CD4-positive, CD25-positive, alpha-beta regulatory T cell (primary cell): Measurements from ENCODE around the gene ITGA8. TPM values are rescaled to one million over a fixed set of nuclear protein-coding genes. Genes with fewer than 3 reads are reported as not detected.
"Not testable (repeated sequence)": the region's sequence is repeated elsewhere in the genome, so short reads cannot be mapped to it uniquely, and the experiment has no call there.

ENCODE experiments used
- ATAC-seq, 2 donors: fragments of 150-1000 bp; cut with Tn5 transposase; one replicate each; pipeline ENCODE4 v1.10.0; 2021; ENCODE audit warnings: low read depth in 2 of 2, moderate number of reproducible peaks in 2 of 2, moderate library complexity in 1 of 2
- DNase-seq, 3 donors: peaks; one replicate each; pipeline versions ENCODE4 v3.0.0 to v3.0.0-alpha.2; 2012 to 2022; ENCODE audit warnings: mixed read lengths in 1 of 3
- H3K27ac ChIP-seq: one replicate; pipeline ENCODE4 v1.7.0; 2013; ENCODE audit warnings: mild to moderate bottlenecking, low read length; ENCODE audit not compliant: insufficient read depth, poor library complexity, severe bottlenecking
- H3K27me3 ChIP-seq: one replicate; pipeline ENCODE4 v1.7.0; 2013; ENCODE audit warnings: low read length; ENCODE audit not compliant: control insufficient read depth, insufficient read depth
- H3K36me3 ChIP-seq: one replicate; pipeline ENCODE4 v1.7.0; 2013; ENCODE audit warnings: mild to moderate bottlenecking, low read length, moderate library complexity; ENCODE audit not compliant: control insufficient read depth, insufficient read depth
- H3K4me1 ChIP-seq: 2 replicates; pipeline ENCODE4 v1.7.0; 2013; ENCODE audit warnings: mild to moderate bottlenecking, low read length; ENCODE audit not compliant: insufficient read depth, control insufficient read depth, poor library complexity, severe bottlenecking
- H3K4me3 ChIP-seq: one replicate; pipeline ENCODE4 v1.7.0; 2013; ENCODE audit warnings: low read depth, mild to moderate bottlenecking, low read length, moderate library complexity
- H3K9me3 ChIP-seq, 2 experiments: 1 replicate in 1 of 2; 2 replicates in 1 of 2; pipeline ENCODE4 v1.7.0; 2013; ENCODE audit warnings: low read length in 2 of 2, mild to moderate bottlenecking in 1 of 2, moderate library complexity in 1 of 2; ENCODE audit not compliant: control insufficient read depth in 2 of 2
- H3K27ac Mint-ChIP-seq, 3 donors: one replicate each; pipeline ENCODE4 v1.8.0; 2020 to 2022; ENCODE audit warnings: mild to moderate bottlenecking in 3 of 3, mixed read lengths in 3 of 3, moderate library complexity in 2 of 3
- H3K27me3 Mint-ChIP-seq: one replicate; pipeline ENCODE4 v1.8.0; 2022; ENCODE audit warnings: mild to moderate bottlenecking, mixed read lengths
- H3K36me3 Mint-ChIP-seq: one replicate; pipeline ENCODE4 v1.8.0; 2020; ENCODE audit warnings: mixed read lengths
- H3K4me1 Mint-ChIP-seq, 4 donors: one replicate each; pipeline ENCODE4 v1.8.0; 2020 to 2022; ENCODE audit warnings: mixed read lengths in 4 of 4, mild to moderate bottlenecking in 1 of 4
- H3K4me3 Mint-ChIP-seq, 4 donors: one replicate each; pipeline ENCODE4 v1.8.0; 2020 to 2022; ENCODE audit warnings: mild to moderate bottlenecking in 4 of 4, mixed read lengths in 4 of 4, moderate library complexity in 3 of 4
- H3K9me3 Mint-ChIP-seq, 7 donors: one replicate each; pipeline ENCODE4 v1.8.0; 2020 to 2022; ENCODE audit warnings: mixed read lengths in 7 of 7, mild to moderate bottlenecking in 3 of 7, moderate library complexity in 2 of 7
- polyA plus RNA-seq, 4 donors: library from polyadenylated mRNA; unstranded; fragments of 300-500 nt; fragmentation: Illumina TruSeq; gene quantifications; one replicate each; pipeline ENCODE4 v1.2.3, GENCODE V29; 2021
- total RNA-seq: library from RNA; stranded (reverse); gene quantifications from one replicate; pipeline ENCODE4 v1.2.3, GENCODE V29; 2022

The ITGA8 gene
- total and polyA plus RNA-seq, 5 donors from 2014 or later = not detected

- Mint-ChIP-seq H3K9me3 (peaks cover 0 to 1% (median 0%) of the 10 kb centered on the region in 7 donors), H3K27ac (no peak overlapping the region), H3K4me1 (no peaks in the 10 kb centered on the region)
These were observed 234.7 kb downstream of the ITGA8 start for GRCh38 chr10:15485027-15485426.

GRCh38 chr10:15484128-15484527 is 235.6 kb downstream of the ITGA8 start:
- H3K36me3 Mint-ChIP-seq = no peaks in the 10 kb centered on the region
- ATAC-seq (no peak), DNase-seq (no peak)
- peaks cover 11% of the 10 kb centered on the region for H3K27me3 Mint-ChIP-seq
- H3K4me3 Mint-ChIP-seq = no peak overlapping the region
- no peaks in the 10 kb centered on the region for H3K27me3 ChIP-seq
- H3K9me3 Mint-ChIP-seq = peaks cover 0 to 1% (median 0%) of the 10 kb centered on the region in 7 donors
- no peaks in the 10 kb centered on the region for H3K36me3 ChIP-seq
- H3K4me1 Mint-ChIP-seq = no peaks in the 10 kb centered on the region
- no peak overlapping the region for H3K4me3 ChIP-seq
- no peaks in the 10 kb centered on the region for H3K9me3 ChIP-seq
- no peaks in the 10 kb centered on the region for H3K4me1 ChIP-seq
- H3K27ac ChIP-seq = no peak overlapping the region
- no peak overlapping the region for H3K27ac Mint-ChIP-seq

More at GRCh38 chr10:15485027-15485426, 234.7 kb downstream of the ITGA8 start:
- H3K36me3 Mint-ChIP-seq = no peaks in the 10 kb centered on the region
- no peak for DNase-seq
- no peaks in the 10 kb centered on the region for H3K4me1 ChIP-seq
- H3K4me3 Mint-ChIP-seq = no peak overlapping the region
- no peak overlapping the region for H3K4me3 ChIP-seq
- no peak overlapping the region for H3K27ac ChIP-seq
- no peaks in the 10 kb centered on the region for H3K36me3 ChIP-seq
- no peaks in the 10 kb centered on the region for H3K27me3 ChIP-seq
- ATAC-seq = no peak
- no peaks in the 10 kb centered on the region for H3K9me3 ChIP-seq
- peaks cover 7% of the 10 kb centered on the region for H3K27me3 Mint-ChIP-seq

- DNase-seq = no peak
- no peaks in the 10 kb centered on the region for H3K36me3 Mint-ChIP-seq
- Histone ChIP-seq H3K9me3 (no peaks in the 10 kb centered on the region), H3K36me3 (no peaks in the 10 kb centered on the region), H3K27ac (no peak overlapping the region), H3K4me3 (no peak overlapping the region), H3K4me1 (no peaks in the 10 kb centered on the region), H3K27me3 (no peaks in the 10 kb centered on the region)
- peaks cover 16% of the 10 kb centered on the region for H3K27me3 Mint-ChIP-seq
- H3K27ac Mint-ChIP-seq = no peak overlapping the region
- ATAC-seq = no peak
- peaks cover 0 to 1% (median 0%) of the 10 kb centered on the region in 7 donors for H3K9me3 Mint-ChIP-seq
- H3K4me1 Mint-ChIP-seq = no peaks in the 10 kb centered on the region
- no peak overlapping the region for H3K4me3 Mint-ChIP-seq
These were observed 236.3 kb downstream of the ITGA8 start for GRCh38 chr10:15483215-15484075.

GRCh38 chr10:15482156-15482555 is 237.6 kb downstream of the ITGA8 start:
- Mint-ChIP-seq H3K27me3 (peaks cover 18% of the 10 kb centered on the region), H3K4me1 (no peaks in the 10 kb centered on the region), H3K36me3 (no peaks in the 10 kb centered on the region), H3K9me3 (peaks cover 0 to 1% (median 0%) of the 10 kb centered on the region in 7 donors), H3K27ac (no peak overlapping the region), H3K4me3 (no peak overlapping the region)
- Histone ChIP-seq H3K4me1 (no peaks in the 10 kb centered on the region), H3K36me3 (no peaks in the 10 kb centered on the region), H3K27ac (no peak overlapping the region), H3K4me3 (no peak overlapping the region), H3K27me3 (no peaks in the 10 kb centered on the region), H3K9me3 (no peaks in the 10 kb centered on the region)
- DNase-seq = no peak
- ATAC-seq = no peak

GRCh38 chr10:15478950-15479349 is 240.8 kb downstream of the ITGA8 start:
- no peaks in the 10 kb centered on the region for H3K4me1 Mint-ChIP-seq
- DNase-seq (no peak), ATAC-seq (no peak)
- no peak overlapping the region for H3K4me3 ChIP-seq
- no peaks in the 10 kb centered on the region for H3K36me3 Mint-ChIP-seq
- no peak overlapping the region for H3K4me3 Mint-ChIP-seq
- H3K27me3 Mint-ChIP-seq = peaks cover 14% of the 10 kb centered on the region
- no peaks in the 10 kb centered on the region for H3K9me3 ChIP-seq
- no peak overlapping the region for H3K27ac Mint-ChIP-seq
- H3K4me1 ChIP-seq = no peaks in the 10 kb centered on the region
- H3K27me3 ChIP-seq = no peaks in the 10 kb centered on the region
- peaks cover 0 to 2% (median 0%) of the 10 kb centered on the region in 7 donors for H3K9me3 Mint-ChIP-seq
- no peak overlapping the region for H3K27ac ChIP-seq
- H3K36me3 ChIP-seq = no peaks in the 10 kb centered on the region

- H3K4me1 Mint-ChIP-seq = no peaks in the 10 kb centered on the region
- Histone ChIP-seq H3K27me3 (no peaks in the 10 kb centered on the region), H3K4me3 (no peak overlapping the region), H3K4me1 (no peaks in the 10 kb centered on the region), H3K36me3 (no peaks in the 10 kb centered on the region), H3K27ac (no peak overlapping the region), H3K9me3 (no peaks in the 10 kb centered on the region)
- no peak overlapping the region for H3K27ac Mint-ChIP-seq
- ATAC-seq (no peak), DNase-seq (no peak)
- H3K36me3 Mint-ChIP-seq = no peaks in the 10 kb centered on the region
- peaks cover 17% of the 10 kb centered on the region for H3K27me3 Mint-ChIP-seq
- H3K9me3 Mint-ChIP-seq = peaks cover 0 to 2% (median 0%) of the 10 kb centered on the region in 7 donors
- no peak overlapping the region for H3K4me3 Mint-ChIP-seq
These were observed 241.3 kb downstream of the ITGA8 start for GRCh38 chr10:15478429-15478828.

GRCh38 chr10:15476337-15476736 is 243.4 kb downstream of the ITGA8 start:
- no peaks in the 10 kb centered on the region for H3K9me3 ChIP-seq
- no peak for ATAC-seq
- Mint-ChIP-seq H3K9me3 (peaks cover 0 to 2% (median 0%) of the 10 kb centered on the region in 7 donors), H3K36me3 (no peaks in the 10 kb centered on the region), H3K4me1 (no peaks in the 10 kb centered on the region), H3K27me3 (peaks cover 17% of the 10 kb centered on the region), H3K27ac (no peak overlapping the region), H3K4me3 (no peak overlapping the region)
- no peaks in the 10 kb centered on the region for H3K4me1 ChIP-seq
- no peak for DNase-seq
- no peak overlapping the region for H3K4me3 ChIP-seq
- no peak overlapping the region for H3K27ac ChIP-seq
- peaks cover 3% of the 10 kb centered on the region for H3K27me3 ChIP-seq
- H3K36me3 ChIP-seq = no peaks in the 10 kb centered on the region

GRCh38 chr10:15475439-15475838 is 244.3 kb downstream of the ITGA8 start:
- H3K9me3 ChIP-seq, H3K27me3 ChIP-seq, H3K27ac ChIP-seq, ATAC-seq, H3K4me3 ChIP-seq, H3K36me3 ChIP-seq, DNase-seq, H3K4me1 Mint-ChIP-seq, H3K27ac Mint-ChIP-seq, H3K9me3 Mint-ChIP-seq, H3K4me1 ChIP-seq, H3K4me3 Mint-ChIP-seq, H3K36me3 Mint-ChIP-seq: not testable (repeated sequence)
- H3K27me3 Mint-ChIP-seq = peaks cover 17% of the 10 kb centered on the region
